CD4-positive, alpha-beta T cell treated with Interferon alpha-2 for 1 hour (primary cell): ENCODE results near the gene HORMAD1.
"Not testable (repeated sequence)": the region's sequence is repeated elsewhere in the genome, so short reads cannot be mapped to it uniquely, and the experiment has no call there.

ENCODE experiments used
- DNase-seq, 2 donors: peaks; one replicate each; pipeline ENCODE4 v3.0.0-alpha.2; 2020 to 2022

The HORMAD1 gene

GRCh38 chr1:150696995-150697927 lies 23.4 kb downstream of the HORMAD1 start, which contains the start of gene GOLPH3L:
GOLPH3L (minus strand) TSS chr1:150697154; CDS start chr1:150694838, 2,316 bp downstream.
- DNase-seq = peak; percentile 92 to 96

- DNase-seq = peak in 1 of 2 donors; percentile 11
Observed at GRCh38 chr1:150696590-150696989, 24.1 kb downstream of the HORMAD1 start.

- no peak for DNase-seq
Observed at GRCh38 chr1:150696162-150696561, 24.5 kb downstream of the HORMAD1 start.

- no peak for DNase-seq
Observed at GRCh38 chr1:150695561-150695960, 25.1 kb downstream of the HORMAD1 start.

GRCh38 chr1:150692720-150693119 lies 28.0 kb downstream of the HORMAD1 start:
- DNase-seq = no peak

- no peak for DNase-seq
Observed at GRCh38 chr1:150688763-150689162, 31.9 kb downstream of the HORMAD1 start.

GRCh38 chr1:150686275-150686674 lies 34.4 kb downstream of the HORMAD1 start:
- DNase-seq = no peak

GRCh38 chr1:150683914-150684313 lies 36.8 kb downstream of the HORMAD1 start:
- peak in 1 of 2 donors; percentile 22 for DNase-seq

- DNase-seq = no peak
Observed at GRCh38 chr1:150678988-150679387, 41.7 kb downstream of the HORMAD1 start.

GRCh38 chr1:150674881-150675280 lies 45.8 kb downstream of the HORMAD1 start:
- DNase-seq = no peak

- DNase-seq = no peak
Observed at GRCh38 chr1:150663321-150663720, 57.4 kb downstream of the HORMAD1 start.

- no peak for DNase-seq
Observed at GRCh38 chr1:150662811-150663210, 57.9 kb downstream of the HORMAD1 start.

GRCh38 chr1:150661156-150661555 lies 59.5 kb downstream of the HORMAD1 start:
- no peak for DNase-seq

GRCh38 chr1:150660584-150660983 lies 60.1 kb downstream of the HORMAD1 start:
- no peak for DNase-seq

GRCh38 chr1:150657064-150657463 lies 63.6 kb downstream of the HORMAD1 start:
- not testable (repeated sequence) for DNase-seq

- DNase-seq = not testable (repeated sequence)
Observed at GRCh38 chr1:150654635-150655034, 66.1 kb downstream of the HORMAD1 start.

GRCh38 chr1:150650193-150650592 lies 70.5 kb downstream of the HORMAD1 start:
- no peak for DNase-seq

- no peak for DNase-seq
Observed at GRCh38 chr1:150649441-150650075, 71.1 kb downstream of the HORMAD1 start.
